Stimulated activated effector memory CD8-positive, alpha-beta T cell treated with anti-CD3 and anti-CD28 coated beads, Interleukin-12 subunit alpha, Interleukin-12 subunit beta, amount 100 ng/mL, for 72 hours (primary cell): Measurements from ENCODE around the gene MPPED2.

Experiments
- ATAC-seq: fragments of 150-1000 bp; cut with Tn5 transposase; 2 replicates; pipeline ENCODE4 v1.10.0; 2021
- DNase-seq, 2 donors: peaks; one replicate each; pipeline ENCODE4 v3.0.0; 2021 to 2022; ENCODE audit warnings: low spot score in 2 of 2
- H3K27ac Mint-ChIP-seq: one replicate; pipeline ENCODE4 v1.8.0; 2022; ENCODE audit warnings: mild to moderate bottlenecking, mixed read lengths
- H3K36me3 Mint-ChIP-seq: one replicate; pipeline ENCODE4 v1.8.0; 2022; ENCODE audit warnings: mild to moderate bottlenecking, mixed read lengths
- H3K4me1 Mint-ChIP-seq: one replicate; pipeline ENCODE4 v1.8.0; 2022; ENCODE audit warnings: mixed read lengths
- H3K4me3 Mint-ChIP-seq: one replicate; pipeline ENCODE4 v1.8.0; 2022; ENCODE audit warnings: mild to moderate bottlenecking, mixed read lengths
- H3K9me3 Mint-ChIP-seq: one replicate; pipeline ENCODE4 v1.8.0; 2022; ENCODE audit warnings: mixed read lengths

Gene MPPED2

DNA sequence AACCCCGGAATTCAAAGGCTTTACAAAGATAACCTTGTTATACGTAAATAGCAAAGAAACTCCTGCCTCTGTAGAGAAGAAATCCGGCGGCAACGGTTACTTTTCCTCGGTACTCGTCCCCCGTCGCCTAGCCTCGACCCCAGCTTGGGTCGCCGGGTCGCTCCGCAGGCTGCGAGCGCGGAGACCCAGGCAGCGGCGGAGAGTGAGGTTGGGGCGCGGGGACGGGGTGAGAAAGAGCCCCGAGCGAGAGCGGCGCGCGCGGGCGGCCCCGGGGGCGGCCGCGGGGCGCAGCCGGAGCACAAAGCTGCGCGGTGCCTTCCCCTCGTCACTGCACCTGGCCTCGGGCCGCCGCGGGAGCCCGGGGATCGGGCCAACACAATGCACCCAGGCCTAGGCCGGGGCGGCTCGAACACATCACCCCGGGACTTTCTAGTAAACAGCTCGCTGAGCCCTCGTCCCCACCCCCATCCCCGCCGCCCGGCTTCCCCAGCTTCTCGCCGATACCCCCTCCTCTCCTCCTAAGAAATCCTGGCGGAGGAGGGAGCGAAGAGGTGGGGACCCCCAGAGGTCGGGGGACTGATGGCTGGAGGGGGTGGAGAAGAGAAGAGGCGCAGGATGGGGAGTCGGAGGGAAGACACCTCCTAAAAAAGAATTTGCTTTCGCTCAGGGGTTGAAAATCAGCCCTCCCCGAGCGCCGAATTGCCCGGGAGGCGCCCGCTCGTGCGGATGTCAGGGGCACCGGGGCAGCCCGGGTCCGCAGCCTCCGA is 845 bp downstream of the MPPED2 start:
- ATAC-seq (peak; percentile 70), DNase-seq (peak in 1 of 2 donors; percentile 4)
- no peaks in the 10 kb centered on the region for H3K36me3 Mint-ChIP-seq
- H3K4me1 Mint-ChIP-seq = peaks cover 15% of the 10 kb centered on the region
- H3K27ac Mint-ChIP-seq = no peak overlapping the region
- H3K9me3 Mint-ChIP-seq = no peaks in the 10 kb centered on the region
- H3K4me3 Mint-ChIP-seq = peak overlapping the region; percentile 66

- ATAC-seq = no peak
- DNase-seq = no peak
- Mint-ChIP-seq H3K27ac (no peak overlapping the region), H3K9me3 (no peaks in the 10 kb centered on the region), H3K36me3 (no peaks in the 10 kb centered on the region), H3K4me1 (peaks cover 15% of the 10 kb centered on the region), H3K4me3 (peak overlapping the region; percentile 66)
These were observed 2.5 kb downstream of the MPPED2 start for GRCh38 chr11:30583476-30584280.

DNA sequence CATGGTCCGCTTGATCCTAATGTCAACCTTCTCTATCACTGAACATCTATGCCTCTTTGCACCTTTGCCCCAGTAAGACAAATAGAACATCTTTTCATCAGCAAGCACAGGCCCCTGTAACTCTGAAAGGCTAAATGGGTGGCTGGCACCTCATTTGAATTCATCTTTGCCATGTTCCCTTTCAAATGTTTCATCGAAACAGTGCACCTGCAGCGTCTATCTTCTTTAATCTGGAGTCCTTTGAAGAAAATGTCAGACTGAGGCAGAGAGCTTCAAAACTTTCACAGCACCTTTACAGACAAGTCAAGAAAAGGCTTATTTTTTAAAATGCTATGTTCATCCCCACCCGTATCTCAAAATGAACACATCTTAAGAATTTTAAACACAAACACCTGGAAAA is 3.4 kb downstream of the MPPED2 start:
- H3K4me1 Mint-ChIP-seq = peaks cover 15% of the 10 kb centered on the region
- H3K4me3 Mint-ChIP-seq = no peak overlapping the region
- ATAC-seq = no peak
- H3K27ac Mint-ChIP-seq = no peak overlapping the region
- no peaks in the 10 kb centered on the region for H3K36me3 Mint-ChIP-seq
- DNase-seq = no peak
- H3K9me3 Mint-ChIP-seq = no peaks in the 10 kb centered on the region

GRCh38 chr11:30581675-30582074 is 4.5 kb downstream of the MPPED2 start:
- Mint-ChIP-seq H3K4me3 (no peak overlapping the region), H3K27ac (no peak overlapping the region), H3K9me3 (no peaks in the 10 kb centered on the region), H3K36me3 (no peaks in the 10 kb centered on the region), H3K4me1 (peaks cover 8% of the 10 kb centered on the region)
- no peak for ATAC-seq
- no peak for DNase-seq

GRCh38 chr11:30580573-30580972 is 5.6 kb downstream of the MPPED2 start:
- Mint-ChIP-seq H3K9me3 (no peaks in the 10 kb centered on the region), H3K4me1 (peaks cover 8% of the 10 kb centered on the region)

DNA sequence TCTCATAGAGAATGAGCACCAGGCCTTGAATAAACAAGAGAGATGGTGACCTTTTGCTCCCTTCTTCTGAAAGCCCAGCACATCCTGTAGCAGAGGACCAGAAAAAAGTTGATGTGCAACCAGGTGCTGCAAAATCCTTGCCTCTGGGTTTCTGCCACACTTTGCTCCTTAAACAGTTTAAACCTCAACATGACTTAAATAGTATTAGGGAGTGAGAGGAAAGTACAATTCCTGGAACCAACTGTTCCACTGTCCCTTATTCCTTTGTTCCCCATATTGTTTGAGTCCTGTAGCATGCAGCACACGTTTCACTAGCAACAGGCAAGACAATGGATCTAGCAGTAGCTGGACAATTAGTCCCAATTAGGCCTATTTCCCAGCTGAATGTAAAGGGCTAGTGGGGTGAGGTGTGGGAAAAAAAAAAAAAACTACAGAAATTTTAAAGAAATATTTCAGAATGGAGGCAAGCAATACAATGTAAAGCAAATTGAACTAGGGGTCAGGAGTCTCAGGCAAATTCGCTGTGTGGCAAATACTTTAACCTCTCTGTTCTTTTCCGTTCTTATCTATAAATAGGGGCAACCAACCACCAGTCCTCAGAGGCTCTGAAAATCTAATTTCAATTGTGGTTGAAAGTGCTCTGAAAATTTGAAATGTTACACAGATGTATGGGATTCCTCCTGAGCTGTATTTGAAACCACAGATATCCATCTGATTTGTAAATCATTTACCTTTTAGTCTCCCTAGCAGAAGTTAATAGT is 6.6 kb downstream of the MPPED2 start:
- H3K9me3 Mint-ChIP-seq = no peaks in the 10 kb centered on the region
- peaks cover 5% of the 10 kb centered on the region for H3K4me1 Mint-ChIP-seq
- ATAC-seq = no peak
- no peaks in the 10 kb centered on the region for H3K36me3 Mint-ChIP-seq
- no peak for DNase-seq
- no peak overlapping the region for H3K27ac Mint-ChIP-seq
- H3K4me3 Mint-ChIP-seq = no peak overlapping the region

More at GRCh38 chr11:30580573-30580972, 5.6 kb downstream of the MPPED2 start:
- no peak for DNase-seq
- Mint-ChIP-seq H3K36me3 (no peaks in the 10 kb centered on the region), H3K27ac (no peak overlapping the region), H3K4me3 (no peak overlapping the region)
- ATAC-seq = no peak

DNA sequence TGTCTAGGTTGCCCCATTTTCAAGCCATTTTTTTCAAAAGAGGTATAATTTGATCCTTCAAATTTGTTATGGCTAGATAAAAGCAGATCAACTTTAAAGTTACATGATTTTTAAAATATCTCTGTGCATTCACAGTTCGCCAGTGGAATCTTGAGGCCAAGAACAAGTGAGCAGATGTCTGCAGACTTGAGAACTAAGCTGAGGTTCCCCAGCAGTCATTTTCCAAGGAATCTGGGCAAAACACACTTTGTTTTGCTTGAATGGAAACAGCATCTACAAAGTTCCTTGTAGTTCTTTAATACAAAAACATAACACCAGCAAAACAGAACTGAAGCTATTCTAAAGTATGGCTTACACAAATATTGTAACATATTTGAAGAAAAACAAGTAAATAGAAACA is 7.7 kb downstream of the MPPED2 start:
- DNase-seq = no peak
- Mint-ChIP-seq H3K9me3 (no peaks in the 10 kb centered on the region), H3K4me3 (no peak overlapping the region), H3K4me1 (no peaks in the 10 kb centered on the region), H3K36me3 (no peaks in the 10 kb centered on the region), H3K27ac (no peak overlapping the region)
- no peak for ATAC-seq

DNA sequence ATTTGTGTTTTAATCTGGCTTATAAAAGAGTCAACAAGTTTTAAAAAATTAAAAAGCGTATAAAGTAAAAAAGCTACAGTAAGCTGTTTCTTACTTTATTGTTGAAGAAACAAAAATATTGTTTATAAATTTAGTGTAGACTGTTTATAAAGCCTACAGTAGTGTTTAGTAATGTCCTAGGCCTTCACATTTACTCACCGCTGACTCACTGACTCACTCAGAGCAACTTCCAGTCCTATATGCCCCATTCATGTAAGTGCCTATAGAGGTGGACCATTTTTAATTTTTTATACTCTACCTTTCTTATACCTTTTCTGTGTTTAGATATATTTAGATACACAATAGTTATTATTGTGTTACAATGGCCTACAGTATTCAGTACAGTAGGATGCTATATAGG is 12.2 kb downstream of the MPPED2 start:
- ATAC-seq (no peak), DNase-seq (no peak)
- H3K4me3 Mint-ChIP-seq = no peak overlapping the region
- H3K27ac Mint-ChIP-seq = no peak overlapping the region
- H3K36me3 Mint-ChIP-seq = no peaks in the 10 kb centered on the region
- H3K9me3 Mint-ChIP-seq = no peaks in the 10 kb centered on the region
- H3K4me1 Mint-ChIP-seq = no peaks in the 10 kb centered on the region

GRCh38 chr11:30568931-30569330 is 17.2 kb downstream of the MPPED2 start:
- Mint-ChIP-seq H3K4me3 (no peak overlapping the region), H3K27ac (no peak overlapping the region), H3K9me3 (no peaks in the 10 kb centered on the region), H3K36me3 (no peaks in the 10 kb centered on the region), H3K4me1 (no peaks in the 10 kb centered on the region)
- DNase-seq (no peak), ATAC-seq (no peak)

DNA sequence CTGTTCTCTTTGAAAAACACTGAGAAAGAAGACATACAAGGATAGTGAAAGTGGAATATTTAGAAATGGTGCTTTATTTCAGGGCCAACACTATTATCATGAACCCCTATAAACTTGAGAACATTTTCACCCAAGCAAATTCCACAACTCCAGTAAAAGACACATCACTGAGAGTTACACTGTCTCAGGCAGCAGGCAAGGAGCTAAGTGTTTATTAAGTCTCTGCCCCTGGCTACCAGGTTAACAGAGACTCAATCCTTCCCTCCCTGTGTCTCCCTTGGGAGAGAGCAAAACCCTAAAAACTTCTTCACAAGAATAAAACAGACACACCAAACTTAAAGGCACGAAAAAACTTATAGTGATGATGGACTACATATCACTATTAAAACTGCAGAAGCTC is 18.5 kb downstream of the MPPED2 start:
- no peaks in the 10 kb centered on the region for H3K9me3 Mint-ChIP-seq
- no peak overlapping the region for H3K27ac Mint-ChIP-seq
- H3K4me3 Mint-ChIP-seq = no peak overlapping the region
- no peak for ATAC-seq
- no peaks in the 10 kb centered on the region for H3K4me1 Mint-ChIP-seq
- DNase-seq = no peak
- H3K36me3 Mint-ChIP-seq = no peaks in the 10 kb centered on the region

GRCh38 chr11:30567120-30567519 is 19.0 kb downstream of the MPPED2 start:
- no peak overlapping the region for H3K4me3 Mint-ChIP-seq
- H3K27ac Mint-ChIP-seq = no peak overlapping the region
- DNase-seq = no peak
- H3K9me3 Mint-ChIP-seq = no peaks in the 10 kb centered on the region
- no peak for ATAC-seq
- H3K36me3 Mint-ChIP-seq = no peaks in the 10 kb centered on the region
- H3K4me1 Mint-ChIP-seq = no peaks in the 10 kb centered on the region

DNA sequence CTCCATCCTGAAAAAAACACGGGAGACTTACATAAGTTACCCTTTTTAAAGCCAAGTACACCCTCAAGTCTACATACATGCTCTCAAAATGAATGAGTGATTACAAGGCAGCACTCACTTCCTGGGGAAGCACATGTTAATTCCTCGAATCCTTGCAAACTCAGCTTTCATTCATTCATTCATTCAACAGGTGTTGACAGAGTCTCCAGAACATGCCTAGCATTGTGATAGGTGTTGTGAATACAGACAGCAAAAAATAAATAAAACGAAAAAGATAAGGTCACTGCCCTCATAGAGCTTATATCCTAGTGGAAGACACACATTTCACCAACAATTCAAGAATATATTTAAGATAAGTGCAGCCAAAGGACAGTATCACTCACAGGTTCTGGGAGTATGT is 19.7 kb downstream of the MPPED2 start:
- Mint-ChIP-seq H3K36me3 (no peaks in the 10 kb centered on the region), H3K4me1 (no peaks in the 10 kb centered on the region), H3K4me3 (no peak overlapping the region), H3K9me3 (no peaks in the 10 kb centered on the region), H3K27ac (no peak overlapping the region)
- ATAC-seq (no peak), DNase-seq (no peak)

DNA sequence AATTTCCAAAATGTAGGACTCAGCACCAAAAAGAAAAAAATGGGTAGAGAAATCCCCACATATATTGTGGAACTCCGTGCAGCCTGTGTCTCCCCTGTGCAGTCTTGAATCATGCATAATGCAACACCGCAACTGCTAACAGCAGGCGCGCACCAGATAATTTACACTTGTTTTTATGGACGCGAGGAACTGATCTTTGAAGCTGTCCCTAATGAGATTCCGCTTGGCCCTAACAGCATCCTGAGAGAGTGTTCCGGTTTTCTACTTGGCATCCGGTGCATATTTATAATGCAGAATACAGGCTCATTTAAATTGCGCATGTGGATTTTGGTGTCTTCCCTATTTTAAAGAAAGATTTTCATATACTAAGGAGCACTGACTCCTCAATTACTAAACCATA is 21.1 kb downstream of the MPPED2 start:
- no peaks in the 10 kb centered on the region for H3K4me1 Mint-ChIP-seq
- H3K4me3 Mint-ChIP-seq = no peak overlapping the region

DNA sequence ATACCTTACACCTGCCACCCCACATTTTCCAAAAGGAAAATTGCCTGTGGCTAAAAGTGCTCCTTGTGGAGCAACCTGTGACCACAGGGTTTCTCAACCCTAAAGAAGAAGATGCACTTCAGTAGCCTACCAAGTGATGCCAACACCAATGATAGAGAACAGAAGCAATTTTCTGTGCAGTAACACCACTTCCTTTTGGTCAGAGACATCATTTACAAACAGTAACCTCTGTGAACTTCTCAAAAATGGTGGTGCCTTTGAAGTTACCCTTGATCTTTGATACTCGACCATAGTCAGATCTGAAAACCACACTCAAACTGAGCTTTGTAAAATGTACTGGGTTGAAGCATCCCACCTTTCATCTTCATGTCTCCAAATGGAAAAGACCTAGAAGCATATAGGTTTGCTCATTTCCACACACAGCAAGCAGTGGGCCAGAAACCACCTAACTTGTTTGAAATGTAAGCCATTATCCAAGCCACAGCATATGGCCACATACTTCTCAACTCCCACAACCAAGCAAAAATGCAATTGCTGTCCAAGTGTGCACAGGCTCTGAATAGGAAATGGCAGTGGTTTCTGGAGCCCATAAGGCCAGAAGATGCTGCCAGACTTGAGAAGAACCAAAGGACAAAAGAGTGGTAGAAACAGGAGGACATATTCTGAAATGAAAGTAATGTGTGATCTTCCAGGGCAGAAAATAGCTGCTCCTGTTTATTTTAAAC is 24.3 kb downstream of the MPPED2 start:
- ATAC-seq = peak; percentile 24
- Mint-ChIP-seq H3K4me3 (no peak overlapping the region), H3K36me3 (peaks cover 6% of the 10 kb centered on the region), H3K4me1 (no peaks in the 10 kb centered on the region), H3K27ac (no peak overlapping the region), H3K9me3 (no peaks in the 10 kb centered on the region)
- DNase-seq = no peak

More for the DNA sequence above, 21.1 kb downstream of the MPPED2 start:
- no peak for ATAC-seq
- no peak for DNase-seq
- Mint-ChIP-seq H3K9me3 (no peaks in the 10 kb centered on the region), H3K27ac (no peak overlapping the region), H3K36me3 (no peaks in the 10 kb centered on the region)
